Activated CD4-positive, CD25-positive, alpha-beta regulatory T cell treated with anti-CD3 and anti-CD28 coated beads, Interleukin-2, amount 50 U/mL, for 72 hours (primary cell): ENCODE data around the gene GPX6.
"Not testable (repeated sequence)": the region's sequence is repeated elsewhere in the genome, so short reads cannot be mapped to it uniquely, and the experiment has no call there.

Source experiments
- DNase-seq: peaks from one replicate; pipeline ENCODE4 v3.0.0; 2021

Gene GPX6

GRCh38 chr6:28523241-28523622, 7.6 kb upstream of the GPX6 start:
- no peak for DNase-seq

- DNase-seq = no peak
Measured at GRCh38 chr6:28522594-28523240, 7.1 kb upstream of the GPX6 start.

- no peak for DNase-seq
Measured at GRCh38 chr6:28517964-28518363, 2.4 kb upstream of the GPX6 start.

GRCh38 chr6:28512387-28512786, 3.2 kb downstream of the GPX6 start:
- DNase-seq = not testable (repeated sequence)

- no peak for DNase-seq
Measured at GRCh38 chr6:28511628-28512300, 3.8 kb downstream of the GPX6 start.

GRCh38 chr6:28506807-28507475, 8.7 kb downstream of the GPX6 start:
- DNase-seq = no peak

- no peak for DNase-seq
Measured at GRCh38 chr6:28505733-28506132, 9.9 kb downstream of the GPX6 start.

GRCh38 chr6:28502709-28503305, 12.8 kb downstream of the GPX6 start:
- DNase-seq = not testable (repeated sequence)

- not testable (repeated sequence) for DNase-seq
Measured at GRCh38 chr6:28502136-28502535, 13.5 kb downstream of the GPX6 start.

GRCh38 chr6:28501259-28501658, 14.3 kb downstream of the GPX6 start:
- DNase-seq = no peak

- no peak for DNase-seq
Measured at GRCh38 chr6:28497893-28498292, 17.7 kb downstream of the GPX6 start.

- no peak for DNase-seq
Measured at GRCh38 chr6:28497306-28497705, 18.3 kb downstream of the GPX6 start.

GRCh38 chr6:28496099-28496779, 19.4 kb downstream of the GPX6 start:
- DNase-seq = no peak

GRCh38 chr6:28491984-28492317, 23.6 kb downstream of the GPX6 start:
- no peak for DNase-seq

GRCh38 chr6:28490205-28490890, 25.2 kb downstream of the GPX6 start:
- no peak for DNase-seq

GRCh38 chr6:28489366-28490204, 26.0 kb downstream of the GPX6 start:
- peak; percentile 45 for DNase-seq

GRCh38 chr6:28488916-28489365, 26.7 kb downstream of the GPX6 start:
- no peak for DNase-seq

GRCh38 chr6:28486988-28487742, 28.4 kb downstream of the GPX6 start:
- DNase-seq = no peak

GRCh38 chr6:28486533-28486932, 29.1 kb downstream of the GPX6 start:
- no peak for DNase-seq

GRCh38 chr6:28485482-28485881, 30.1 kb downstream of the GPX6 start:
- no peak for DNase-seq
